Lower lobe of right lung (tissue), 2 donors: ENCODE data around the gene TNFRSF1A. TPM values are rescaled to one million over a fixed set of nuclear protein-coding genes. Genes with fewer than 3 reads are reported as not detected.

Experiments used
- ATAC-seq, 2 donors: fragments of 200-7000 bp; cut with Tn5 transposase; one replicate each; pipeline ENCODE4 v1.9.1; 2020 to 2022; ENCODE audit warnings: mild to moderate bottlenecking in 2 of 2, moderate library complexity in 2 of 2
- DNase-seq: peaks from one replicate; pipeline ENCODE4 v3.0.0-alpha.2; 2020
- H3K27ac ChIP-seq: fragments of 200-600 bp; one replicate; pipeline ENCODE4 v1.8.0; 2022
- H3K27me3 ChIP-seq: fragments of 200-600 bp; one replicate; pipeline ENCODE4 v1.8.0; 2022; ENCODE audit warnings: low read depth
- H3K36me3 ChIP-seq: fragments of 200-600 bp; one replicate; pipeline ENCODE4 v1.8.0; 2022; ENCODE audit warnings: mild to moderate bottlenecking
- H3K4me1 ChIP-seq: fragments of 200-600 bp; one replicate; pipeline ENCODE4 v1.8.0; 2022
- H3K4me3 ChIP-seq: fragments of 200-600 bp; one replicate; pipeline ENCODE4 v1.8.0; 2022; ENCODE audit warnings: mild to moderate bottlenecking
- H3K9me3 ChIP-seq: fragments of 200-600 bp; one replicate; pipeline ENCODE4 v1.8.0; 2022
- intact Hi-C: fragments of 100-400 bp; cut with DNase I; formaldehyde crosslinking; loops from one replicate; pipeline ENCODE4 v1.11.0; 2022
- total RNA-seq: library from RNA; stranded (reverse); fragmentation: NEBNext Ultra II Directional; extraction: Animal tissue kit (Norgen Biotek cat#: 25700); gene quantifications from one replicate; pipeline ENCODE4 v1.2.1, GENCODE V29; 2021
- TF ChIP-seq, protein P1 (sequence below): fragments of 200-600 bp; IDR thresholded peaks from one replicate; pipeline ENCODE4 v1.8.0; 2022; ENCODE audit warnings: antibody characterized with exemption, mild to moderate bottlenecking
- donor health status: DM: no; HTN: yes; CAD: no; lungs with severe emphysema.

TNFRSF1A gene
- total RNA-seq, 1 donor from 2014 or later: 165 TPM

GRCh38 chr12:6315704-6316597 lies 25.9 kb downstream of the TNFRSF1A start:
- Histone ChIP-seq H3K36me3 (no peaks in the 10 kb centered on the region), H3K9me3 (no peaks in the 10 kb centered on the region), H3K4me3 (no peak overlapping the region), H3K27ac (no peak overlapping the region), H3K27me3 (peaks cover 2% of the 10 kb centered on the region), H3K4me1 (peaks cover 26% of the 10 kb centered on the region)
- TF ChIP-seq, protein P1, sequence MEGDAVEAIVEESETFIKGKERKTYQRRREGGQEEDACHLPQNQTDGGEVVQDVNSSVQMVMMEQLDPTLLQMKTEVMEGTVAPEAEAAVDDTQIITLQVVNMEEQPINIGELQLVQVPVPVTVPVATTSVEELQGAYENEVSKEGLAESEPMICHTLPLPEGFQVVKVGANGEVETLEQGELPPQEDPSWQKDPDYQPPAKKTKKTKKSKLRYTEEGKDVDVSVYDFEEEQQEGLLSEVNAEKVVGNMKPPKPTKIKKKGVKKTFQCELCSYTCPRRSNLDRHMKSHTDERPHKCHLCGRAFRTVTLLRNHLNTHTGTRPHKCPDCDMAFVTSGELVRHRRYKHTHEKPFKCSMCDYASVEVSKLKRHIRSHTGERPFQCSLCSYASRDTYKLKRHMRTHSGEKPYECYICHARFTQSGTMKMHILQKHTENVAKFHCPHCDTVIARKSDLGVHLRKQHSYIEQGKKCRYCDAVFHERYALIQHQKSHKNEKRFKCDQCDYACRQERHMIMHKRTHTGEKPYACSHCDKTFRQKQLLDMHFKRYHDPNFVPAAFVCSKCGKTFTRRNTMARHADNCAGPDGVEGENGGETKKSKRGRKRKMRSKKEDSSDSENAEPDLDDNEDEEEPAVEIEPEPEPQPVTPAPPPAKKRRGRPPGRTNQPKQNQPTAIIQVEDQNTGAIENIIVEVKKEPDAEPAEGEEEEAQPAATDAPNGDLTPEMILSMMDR: no peak
- ATAC-seq: no peak
- no peak for DNase-seq
- intact Hi-C loops: no loop called here

- no peaks in the 10 kb centered on the region for H3K36me3 ChIP-seq
- H3K27me3 ChIP-seq: peaks cover 10% of the 10 kb centered on the region
- ATAC-seq: no peak
- H3K4me1 ChIP-seq: peaks cover 30% of the 10 kb centered on the region
- intact Hi-C loops: no loop called here
- H3K9me3 ChIP-seq: no peaks in the 10 kb centered on the region
- TF ChIP-seq, protein P1: no peak
- H3K27ac ChIP-seq: no peak overlapping the region
- DNase-seq: no peak
- no peak overlapping the region for H3K4me3 ChIP-seq
Observed at GRCh38 chr12:6315184-6315583, 26.7 kb downstream of the TNFRSF1A start.

DNA sequence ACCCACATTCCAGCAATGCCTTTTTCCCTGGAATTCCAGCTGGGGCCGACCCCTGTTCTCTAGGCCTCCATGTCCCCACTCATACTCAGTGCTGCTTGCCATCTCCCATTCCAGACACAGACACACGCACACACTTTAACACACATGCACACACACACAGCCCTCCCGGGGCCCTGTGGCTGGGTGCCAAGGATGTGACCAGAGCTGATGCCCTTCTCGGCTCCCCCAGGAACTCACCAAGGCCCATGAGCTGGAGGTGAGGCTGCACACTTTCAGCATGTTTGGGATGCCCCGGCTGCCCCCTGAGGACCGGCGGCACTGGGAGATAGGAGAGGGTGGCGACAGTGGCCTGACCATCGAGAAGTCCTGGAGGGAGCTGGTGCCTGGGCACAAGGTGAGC lies 27.1 kb downstream of the TNFRSF1A start:
- H3K4me3 ChIP-seq: no peak overlapping the region
- H3K36me3 ChIP-seq: no peaks in the 10 kb centered on the region
- DNase-seq: no peak
- ATAC-seq: no peak
- TF ChIP-seq, protein P1: no peak
- H3K9me3 ChIP-seq: no peaks in the 10 kb centered on the region
- no peak overlapping the region for H3K27ac ChIP-seq
- H3K4me1 ChIP-seq: peaks cover 33% of the 10 kb centered on the region
- intact Hi-C loops: no loop called here
- H3K27me3 ChIP-seq: peaks cover 13% of the 10 kb centered on the region

GRCh38 chr12:6313326-6313940 lies 28.4 kb downstream of the TNFRSF1A start:
- ATAC-seq (peak; percentile 10 to 17), DNase-seq (no peak)
- H3K36me3 ChIP-seq: no peaks in the 10 kb centered on the region

DNA sequence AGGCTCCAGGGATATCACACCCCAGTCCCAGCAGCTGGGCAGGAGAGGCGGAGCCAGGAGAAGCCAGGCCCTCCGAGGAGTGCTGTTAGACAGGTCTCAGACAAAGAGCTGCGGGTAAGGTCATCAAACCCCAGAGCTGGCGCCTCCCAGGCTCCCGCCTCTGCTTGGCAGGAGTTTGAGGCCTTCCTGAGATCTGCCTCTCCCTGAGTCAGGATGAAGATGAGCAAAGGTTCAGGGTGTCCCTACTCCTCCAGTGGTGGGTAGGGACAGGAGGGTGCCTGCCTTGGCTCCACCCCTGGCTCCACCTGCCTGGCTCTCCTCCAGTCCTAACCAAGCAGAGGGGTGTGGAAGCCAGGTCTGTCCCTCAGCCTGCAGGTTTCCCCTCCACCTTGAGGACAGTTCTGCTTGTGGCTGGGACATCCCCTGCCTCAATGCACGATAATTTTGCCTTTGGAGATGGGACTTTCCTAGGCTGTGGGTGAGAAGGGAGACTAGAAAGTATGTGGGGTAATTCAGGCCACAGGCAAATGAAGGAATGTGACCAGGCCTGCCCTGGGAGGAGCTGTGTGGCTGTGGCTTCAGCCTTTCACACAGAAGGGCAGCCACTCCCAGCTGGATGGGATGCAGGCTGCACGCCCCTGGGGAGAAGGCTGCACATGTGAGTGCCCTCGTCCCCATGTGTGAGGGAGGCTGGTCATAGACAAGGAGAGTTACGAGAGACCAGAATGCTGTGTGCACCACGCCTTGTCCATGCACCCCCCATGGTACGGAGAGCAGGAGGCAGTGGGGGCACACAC lies 29.1 kb downstream of the TNFRSF1A start:
- intact Hi-C loops: no loop called here
- Histone ChIP-seq H3K36me3 (no peaks in the 10 kb centered on the region), H3K27ac (peak overlapping the region; percentile 54), H3K9me3 (no peaks in the 10 kb centered on the region), H3K4me1 (peaks cover 30% of the 10 kb centered on the region), H3K27me3 (peaks cover 13% of the 10 kb centered on the region), H3K4me3 (no peak overlapping the region)
- TF ChIP-seq, protein P1: no peak
- DNase-seq (peak; percentile 79), ATAC-seq (peak; percentile 67 to 78)

More at GRCh38 chr12:6313326-6313940, 28.4 kb downstream of the TNFRSF1A start:
- peak overlapping the region; percentile 54 for H3K27ac ChIP-seq
- peaks cover 31% of the 10 kb centered on the region for H3K4me1 ChIP-seq
- intact Hi-C loops: no loop called here
- H3K4me3 ChIP-seq: no peak overlapping the region
- TF ChIP-seq, protein P1: no peak
- peaks cover 13% of the 10 kb centered on the region for H3K27me3 ChIP-seq
- no peaks in the 10 kb centered on the region for H3K9me3 ChIP-seq
